Caco-2 (cell line): ENCODE data around the gene NT5DC4. TPM values are rescaled to one million over a fixed set of nuclear protein-coding genes. Genes with fewer than 3 reads are reported as not detected.
A peak's percentile ranks its signal among the peaks of the same experiment; 100 is the strongest.

Experiments used
- BruUV-seq: library from RNA; stranded (reverse); fragments of 400-500 nt; replicated peaks from 2 replicates; lab custom pipeline; 2021; lab: Mats Ljungman, UMichigan
- CTCF ChIA-PET: fragments of 300-600 bp; sonication (Branson Sonifier 250); formaldehyde crosslinking; loops from one replicate; lab custom pipeline; 2022; ENCODE audit warnings: antibody characterized with exemption; lab: Charles Lee
- POLR2A ChIA-PET: fragments of 300-600 bp; sonication (Branson Sonifier 250); formaldehyde crosslinking; loops from one replicate; lab custom pipeline; 2022; ENCODE audit warnings: antibody characterized with exemption; lab: Charles Lee
- DNase-seq, 2 experiments: peaks; one replicate each; pipeline versions ENCODE4 v3.0.0 to v3.0.0-alpha.2; 2020 to 2022
- H3K27me3 ChIP-seq: replicated peaks from 2 replicates; pipeline ENCODE4 v1.6.0; 2011; ENCODE audit warnings: low read length; ENCODE audit not compliant: control insufficient read depth, insufficient read depth
- H3K36me3 ChIP-seq: 2 replicates; pipeline ENCODE4 v1.5.1; 2011; ENCODE audit warnings: low read length; ENCODE audit not compliant: control insufficient read depth, insufficient read depth
- H3K4me1 ChIP-seq: fragments of 250-450 bp; sonication (Bioruptor Pico); 2 replicates; pipeline ENCODE4 v1.5.1; 2020; ENCODE audit warnings: mild to moderate bottlenecking
- H3K4me3 ChIP-seq: 2 replicates; pipeline ENCODE4 v1.5.1; 2011; ENCODE audit warnings: low read depth, mild to moderate bottlenecking, control low read depth, low read length
- H3K9me3 ChIP-seq: fragments of 250-450 bp; sonication (Bioruptor Pico); 2 replicates; pipeline ENCODE4 v1.5.1; 2020; ENCODE audit warnings: mild to moderate bottlenecking, moderate library complexity
- H3K27ac Mint-ChIP-seq: one replicate; pipeline ENCODE4 v1.8.0; 2022; ENCODE audit warnings: mixed read lengths; ENCODE audit not compliant: unreplicated experiment
- H3K27me3 Mint-ChIP-seq: one replicate; pipeline ENCODE4 v1.8.0; 2022; ENCODE audit warnings: mixed read lengths; ENCODE audit not compliant: insufficient read depth, unreplicated experiment
- H3K36me3 Mint-ChIP-seq: one replicate; pipeline ENCODE4 v1.8.0; 2022; ENCODE audit warnings: mild to moderate bottlenecking, mixed read lengths; ENCODE audit not compliant: insufficient read depth, unreplicated experiment
- H3K4me1 Mint-ChIP-seq: one replicate; pipeline ENCODE4 v1.8.0; 2022; ENCODE audit warnings: low read depth, mixed read lengths; ENCODE audit not compliant: unreplicated experiment
- H3K4me3 Mint-ChIP-seq: one replicate; pipeline ENCODE4 v1.8.0; 2022; ENCODE audit warnings: mild to moderate bottlenecking, moderate library complexity, mixed read lengths; ENCODE audit not compliant: unreplicated experiment
- H3K9me3 Mint-ChIP-seq: one replicate; pipeline ENCODE4 v1.8.0; 2022; ENCODE audit warnings: mixed read lengths; ENCODE audit not compliant: unreplicated experiment
- CTCF ChIP-seq, 2 experiments: fragments of 200-600 bp in 1 of 2; IDR thresholded peaks; 1 replicate in 1 of 2; 2 replicates in 1 of 2; pipeline versions ENCODE4 v1.5.1 to v1.8.0; 2011 to 2022; ENCODE audit warnings: antibody characterized with exemption in 1 of 2, control low read depth in 1 of 2, inconsistent platforms in 1 of 2, low read depth in 1 of 2, low read length in 1 of 2, mild to moderate bottlenecking in 1 of 2, moderate library complexity in 1 of 2; ENCODE audit not compliant: insufficient read depth in 1 of 2, severe bottlenecking in 1 of 2, unreplicated experiment in 1 of 2
- intact Hi-C: fragments of 100-400 bp; cut with micrococcal nuclease; formaldehyde crosslinking; loops from one replicate; pipeline ENCODE4 v1.10.0; 2022; ENCODE audit not compliant: unreplicated experiment
- total RNA-seq: library from RNA; stranded (reverse); gene quantifications from 2 replicates; pipeline ENCODE4 v1.2.3, GENCODE V29; 2022

The NT5DC4 gene
- total RNA-seq, 1 experiment from 2014 or later, result 4.0 TPM

GRCh38 chr2:112726487-112727190, 5.8 kb downstream of the NT5DC4 start:
- Mint-ChIP-seq H3K4me1 (peaks cover 10% of the 10 kb centered on the region), H3K36me3 (peaks cover 8% of the 10 kb centered on the region), H3K4me3 (peak overlapping the region; percentile 58), H3K27ac (peak overlapping the region; percentile 67), H3K27me3 (no peaks in the 10 kb centered on the region), H3K9me3 (no peaks in the 10 kb centered on the region)
- peak; percentile 96 to 97 for TF ChIP-seq CTCF (IDR thresholded peaks at IDR 0.05; ENCODE audit: insufficient read depth in 1 of 2, low read depth in 1 of 2, low read length in 1 of 2, severe bottlenecking in 1 of 2, unreplicated experiment in 1 of 2)
- Histone ChIP-seq H3K27me3 (no peaks in the 10 kb centered on the region), H3K9me3 (no peaks in the 10 kb centered on the region), H3K36me3 (no peaks in the 10 kb centered on the region), H3K4me3 (peak overlapping the region; percentile 0; the same call in 1 of the 2 replicates), H3K4me1 (peaks cover 21% of the 10 kb centered on the region)
- ChIA-PET POLR2A (interaction anchor here (1.0 to 3.0 kb wide), 4 partner anchors 34 to 135 kb away, joined by 3 to 30 read pairs (median 6); partner anchors contain the start of gene SLC20A1), CTCF (interaction anchor here (0.6 to 3.6 kb wide), 16 partner anchors 11 to 215 kb away, joined by 3 to 62 read pairs (median 5); partner anchors contain the start of genes CHCHD5 and SLC20A1)
- intact Hi-C loops, result loop anchor here (1.0 to 5.0 kb wide), 8 partner anchors 34 to 244 kb away; partner anchors contain the start of genes CHCHD5 and TTL
- DNase-seq, result peak; percentile 93 to 95
- BruUV-seq, result TSS peak; percentile 42

GRCh38 chr2:112727276-112728028, 6.6 kb downstream of the NT5DC4 start:
- BruUV-seq, result no TSS peak
- POLR2A ChIA-PET, result interaction anchor here (3.0 kb wide), 1 partner anchor 82 kb away, joined by 30 read pairs; the partner anchor contains the start of gene SLC20A1

More at GRCh38 chr2:112727276-112728028, 6.6 kb downstream of the NT5DC4 start:
- Histone ChIP-seq H3K27me3 (no peaks in the 10 kb centered on the region), H3K4me1 (peaks cover 21% of the 10 kb centered on the region), H3K4me3 (no peak overlapping the region), H3K36me3 (no peaks in the 10 kb centered on the region), H3K9me3 (no peaks in the 10 kb centered on the region)
- DNase-seq, result no peak
- intact Hi-C loops, result loop anchor here (5.0 kb wide), 1 partner anchor 245 kb away; the partner anchor contains the start of gene TTL
- Mint-ChIP-seq H3K27ac (no peak overlapping the region), H3K36me3 (peaks cover 8% of the 10 kb centered on the region), H3K9me3 (no peaks in the 10 kb centered on the region), H3K4me1 (peaks cover 10% of the 10 kb centered on the region), H3K4me3 (no peak overlapping the region), H3K27me3 (no peaks in the 10 kb centered on the region)
- CTCF ChIA-PET, result interaction anchor here (0.8 to 3.6 kb wide), 9 partner anchors 12 to 215 kb away, joined by 3 to 62 read pairs (median 4); partner anchors contain the start of gene SLC20A1
- TF ChIP-seq CTCF (IDR thresholded peaks at IDR 0.05; ENCODE audit: insufficient read depth in 1 of 2, low read depth in 1 of 2, low read length in 1 of 2, severe bottlenecking in 1 of 2, unreplicated experiment in 1 of 2), result no peak
